OCI-LY1 (cell line): ENCODE data around the gene RGS10.

Source experiments
- CTCF ChIP-seq: fragments of 200-600 bp; sonication (generic), shearing (Covaris generic); IDR thresholded peaks from 2 replicates; pipeline ENCODE4 v1.5.1; 2017; ENCODE audit warnings: mild to moderate bottlenecking, antibody characterized with exemption, low read length, moderate library complexity, mixed read lengths
- EZH2 ChIP-seq: fragments of 200-600 bp; sonication (generic), shearing (Covaris generic); IDR thresholded peaks from 2 replicates; pipeline ENCODE4 v1.8.0; 2017; ENCODE audit warnings: borderline replicate concordance, mixed run types, mild to moderate bottlenecking, antibody characterized with exemption, low read length, moderate library complexity, mixed read lengths

- TF ChIP-seq EZH2 (no peak), CTCF (no peak)
These were observed 72.7 kb downstream of the RGS10 start for GRCh38 chr10:119469846-119470245.
